SK-N-SH (cell line): ENCODE measurements around the gene CPB2. TPM values are rescaled to one million over a fixed set of nuclear protein-coding genes. Genes with fewer than 3 reads are reported as not detected.

Experiments
- CTCF ChIA-PET: fragments of 300-600, 350-600 bp; formaldehyde crosslinking; extraction: SDS; loops from one replicate; lab custom pipeline; 2021; lab: Yijun Ruan, JAX
- POLR2A ChIA-PET: fragments of 350-600 bp; sonication (Branson Sonifier 250); formaldehyde crosslinking; extraction: SDS; loops from one replicate; lab custom pipeline; 2020; ENCODE audit warnings: antibody characterized with exemption, inconsistent platforms; lab: Yijun Ruan, JAX
- DNase-seq: peaks from one replicate; pipeline ENCODE4 v3.0.0; 2012
- H2AFZ ChIP-seq: fragments of 200-600 bp; sonication (generic); 2 replicates; pipeline ENCODE4 v1.8.1; 2016; ENCODE audit warnings: antibody characterized with exemption, mild to moderate bottlenecking, low read depth
- H3F3A ChIP-seq: fragments of 200-600 bp; sonication (generic); replicated peaks from 2 replicates; pipeline ENCODE3; 2016; ENCODE audit warnings: antibody characterized with exemption, mild to moderate bottlenecking; ENCODE audit not compliant: insufficient read depth
- H3K27ac ChIP-seq, 2 experiments: fragments of 200-500 bp in 1 of 2; fragments of 200-600 bp in 1 of 2; sonication (Bioruptor generic) in 1 of 2; sonication (generic), shearing (Covaris generic) in 1 of 2; 2 replicates each; pipeline versions ENCODE4 v1.5.1 to v1.6.1; 2014 to 2016; ENCODE audit warnings: low read depth in 2 of 2, inconsistent platforms in 1 of 2, low read length in 1 of 2, mild to moderate bottlenecking in 1 of 2, mixed read lengths in 1 of 2
- H3K27me3 ChIP-seq: fragments of 200-600 bp; sonication (generic), shearing (Covaris generic); 2 replicates; pipeline ENCODE4 v1.6.1; 2016; ENCODE audit warnings: mixed run types; ENCODE audit not compliant: insufficient read depth
- H3K36me3 ChIP-seq, 2 experiments: fragments of 200-500 bp in 1 of 2; fragments of 200-600 bp in 1 of 2; sonication (Bioruptor generic) in 1 of 2; sonication (generic) in 1 of 2; replicated peaks in 1 of 2; 2 replicates each; pipeline versions ENCODE3 to v1.5.1; 2014 to 2016; ENCODE audit warnings: low read length in 1 of 2, mild to moderate bottlenecking in 1 of 2; ENCODE audit not compliant: insufficient read depth in 2 of 2, control insufficient read depth in 1 of 2
- H3K4me1 ChIP-seq, 2 experiments: fragments of 200-500 bp in 1 of 2; fragments of 200-600 bp in 1 of 2; sonication (Bioruptor generic) in 1 of 2; sonication (generic), shearing (Covaris generic) in 1 of 2; 2 replicates each; pipeline versions ENCODE4 v1.5.1 to v1.6.1; 2014 to 2016; ENCODE audit warnings: low read depth in 1 of 2, low read length in 1 of 2, mixed run types in 1 of 2; ENCODE audit not compliant: insufficient read depth in 2 of 2, control insufficient read depth in 1 of 2
- H3K4me2 ChIP-seq: fragments of 200-600 bp; sonication (generic), shearing (Covaris generic); 2 replicates; pipeline ENCODE4 v1.6.1; 2017; ENCODE audit warnings: mixed run types
- H3K4me3 ChIP-seq, 2 experiments: fragments of 200-500 bp in 1 of 2; fragments of 200-600 bp in 1 of 2; sonication (Bioruptor generic) in 1 of 2; sonication (generic), shearing (Covaris generic) in 1 of 2; 2 replicates each; pipeline versions ENCODE4 v1.5.1 to v1.8.1; 2014 to 2016; ENCODE audit warnings: low read depth in 2 of 2, inconsistent platforms in 1 of 2, low read length in 1 of 2, mild to moderate bottlenecking in 1 of 2, mixed read lengths in 1 of 2, moderate library complexity in 1 of 2
- H3K79me2 ChIP-seq: fragments of 200-600 bp; sonication (generic); 2 replicates; pipeline ENCODE4 v1.8.1; 2017; ENCODE audit warnings: mild to moderate bottlenecking; ENCODE audit not compliant: insufficient read depth
- H3K9ac ChIP-seq: fragments of 200-600 bp; sonication (generic); 2 replicates; pipeline ENCODE4 v1.6.1; 2017; ENCODE audit warnings: mixed run types
- H3K9me2 ChIP-seq: fragments of 200-600 bp; sonication (generic); 2 replicates; pipeline ENCODE4 v1.6.1; 2017; ENCODE audit warnings: mixed run types
- H3K9me3 ChIP-seq: fragments of 200-600 bp; sonication (generic); 2 replicates; pipeline ENCODE4 v1.6.1; 2017; ENCODE audit warnings: mixed run types, mild to moderate bottlenecking, moderate library complexity
- H4K20me1 ChIP-seq: fragments of 200-600 bp; sonication (generic); 2 replicates; pipeline ENCODE4 v1.6.1; 2017; ENCODE audit warnings: mild to moderate bottlenecking, mixed run types; ENCODE audit not compliant: insufficient read depth
- ELF1 ChIP-seq: IDR thresholded peaks from 2 replicates; pipeline ENCODE4 v1.4.0; 2012
- EZH2phosphoT487 ChIP-seq: fragments of 200-600 bp; sonication (generic); IDR thresholded peaks from 2 replicates; pipeline ENCODE4 v1.6.1; 2017; ENCODE audit warnings: low read depth, mixed run types, mild to moderate bottlenecking, antibody characterized with exemption, moderate library complexity, borderline replicate concordance
- FOSL2 ChIP-seq: IDR thresholded peaks from 2 replicates; pipeline ENCODE4 v1.4.0; 2012; ENCODE audit warnings: low read depth, mild to moderate bottlenecking, moderate library complexity, borderline replicate concordance
- FOXJ3 ChIP-seq: sonication (generic); formaldehyde crosslinking; IDR thresholded peaks from 2 replicates; pipeline ENCODE4 v1.5.1; 2020; ENCODE audit warnings: mild to moderate bottlenecking, missing genetic modification reagents
- FOXM1 ChIP-seq: IDR thresholded peaks from 2 replicates; pipeline ENCODE4 v1.4.0; 2012; ENCODE audit warnings: low read depth, mild to moderate bottlenecking
- IRF3 ChIP-seq: fragments of 150-350 bp; IDR thresholded peaks from 2 replicates; pipeline ENCODE4 v1.6.1; 2016; ENCODE audit warnings: mild to moderate bottlenecking, low read depth, low read length
- JUND ChIP-seq: IDR thresholded peaks from 2 replicates; pipeline ENCODE4 v1.4.0; 2012
- PBX3 ChIP-seq: IDR thresholded peaks from 2 replicates; pipeline ENCODE4; 2012
- POLR2AphosphoS5 ChIP-seq: IDR thresholded peaks from 2 replicates; pipeline ENCODE4 v1.6.1; 2012; ENCODE audit warnings: low read depth, low read length
- RAD21 ChIP-seq: IDR thresholded peaks from 2 replicates; pipeline ENCODE4 v1.6.1; 2012; ENCODE audit warnings: mild to moderate bottlenecking, low read length
- RFX5 ChIP-seq: IDR thresholded peaks from 2 replicates; pipeline ENCODE4 v1.6.1; 2012; ENCODE audit warnings: mild to moderate bottlenecking, improper control_type of control experiment, low read length
- RXRA ChIP-seq: IDR thresholded peaks from 2 replicates; pipeline ENCODE4 v1.4.0; 2012; ENCODE audit warnings: low read depth, mild to moderate bottlenecking, borderline replicate concordance
- SMC3 ChIP-seq: IDR thresholded peaks from 2 replicates; pipeline ENCODE4 v1.6.1; 2012; ENCODE audit warnings: low read depth, low read length, improper control_type of control experiment
- TEAD4 ChIP-seq: IDR thresholded peaks from 2 replicates; pipeline ENCODE4 v1.4.0; 2012; ENCODE audit warnings: mild to moderate bottlenecking, borderline replicate concordance; ENCODE audit not compliant: insufficient read depth
- WGBS: methylation state at CpG from one replicate; pipeline ENCODE4 v1.1.6; 2017; ENCODE audit warnings: low lambda C conversion rate; 5-methylcytosine and 5-hydroxymethylcytosine counted together
- polyA plus RNA-seq, 3 experiments: library from polyadenylated mRNA; depleted of rRNA; stranded (reverse); fragments of >200 nt; gene quantifications; 2 replicates each; pipeline ENCODE4 v1.2.3, GENCODE V29; 2012

CPB2 gene
- polyA plus RNA-seq, 1 of the 3 experiments (the other 2 are of a cell fraction) = not detected

- H3F3A ChIP-seq = no peaks in the 10 kb centered on the region
- no peak overlapping the region for H3K4me2 ChIP-seq
- H2AFZ ChIP-seq = no peak overlapping the region
- H3K4me3 ChIP-seq = no peak overlapping the region
- CTCF ChIA-PET = interaction anchor here (1.0 kb wide), 1 partner anchor 45 kb away, joined by 5 read pairs; no protein-coding TSS in a partner anchor
- H3K4me1 ChIP-seq = peaks cover 0 to 5% of the 10 kb centered on the region in 2 experiments; a peak in 2 of 4 replicates
- H3K9me2 ChIP-seq = no peaks in the 10 kb centered on the region
- H3K27ac ChIP-seq = no peak overlapping the region
- TF ChIP-seq POLR2AphosphoS5 (no peak), FOSL2 (no peak), ELF1 (no peak), EZH2phosphoT487 (no peak), TEAD4 (no peak), FOXM1 (no peak), RXRA (no peak), FOXJ3 (CRISPR knock-in tag) (no peak), RAD21 (no peak)
- POLR2A ChIA-PET = no interaction called here
- WGBS = 81% methylated on average over 9 of the region's 9 CpGs
- no peak overlapping the region for H3K9ac ChIP-seq
- no peaks in the 10 kb centered on the region for H4K20me1 ChIP-seq
- H3K27me3 ChIP-seq = no peaks in the 10 kb centered on the region; the same call in 1 of the 2 replicates
- H3K36me3 ChIP-seq = no peaks in the 10 kb centered on the region
- no peak for DNase-seq
- no peaks in the 10 kb centered on the region for H3K9me3 ChIP-seq
- no peaks in the 10 kb centered on the region for H3K79me2 ChIP-seq
These were observed 9.8 kb upstream of the CPB2 start for GRCh38 chr13:46114613-46115012.

GRCh38 chr13:46113596-46113995 lies 8.8 kb upstream of the CPB2 start:
- no peaks in the 10 kb centered on the region for H3K9me2 ChIP-seq
- ChIA-PET CTCF (interaction anchor here (1.6 kb wide), 1 partner anchor 13 kb away, joined by 7 read pairs; no protein-coding TSS in a partner anchor), POLR2A (no interaction called here)
- whole genome bisulfite sequencing = 40% methylated on average over 2 of the region's 2 CpGs
- H3K9me3 ChIP-seq = no peaks in the 10 kb centered on the region
- H3K36me3 ChIP-seq = no peaks in the 10 kb centered on the region
- H3K4me3 ChIP-seq = no peak overlapping the region
- H2AFZ ChIP-seq = no peak overlapping the region
- H4K20me1 ChIP-seq = no peaks in the 10 kb centered on the region
- no peaks in the 10 kb centered on the region for H3F3A ChIP-seq
- H3K9ac ChIP-seq = no peak overlapping the region
- no peak overlapping the region for H3K27ac ChIP-seq
- no peak overlapping the region for H3K4me2 ChIP-seq
- DNase-seq = no peak
- no peaks in the 10 kb centered on the region; the same call in 1 of the 2 replicates for H3K27me3 ChIP-seq
- H3K79me2 ChIP-seq = no peaks in the 10 kb centered on the region
- TF ChIP-seq FOXM1 (no peak), SMC3 (no peak), RFX5 (no peak), IRF3 (no peak), PBX3 (no peak), ELF1 (no peak), JUND (no peak), POLR2AphosphoS5 (no peak), FOSL2 (no peak), FOXJ3 (CRISPR knock-in tag) (no peak)
- H3K4me1 ChIP-seq = no peaks in the 10 kb centered on the region; a peak in 2 of 4 replicates
